HT1080 (cell line): Measurements from ENCODE around the gene CFAP100. TPM values are rescaled to one million over a fixed set of nuclear protein-coding genes. Genes with fewer than 3 reads are reported as not detected.

Source experiments
- DNase-seq: peaks from one replicate; pipeline ENCODE4 v3.0.0-alpha.2; 2015; ENCODE audit warnings: low read depth
- total RNA-seq: library from RNA; depleted of rRNA; stranded (reverse); fragments of >200 nt; shearing (Covaris generic); gene quantifications from 2 replicates; pipeline ENCODE4 v1.2.3, GENCODE V29; 2014

CFAP100 gene
- total RNA-seq, 1 experiment from 2014 or later, result not detected

GRCh38 chr3:126373682-126374601, 20.8 kb upstream of the CFAP100 start:
- no peak for DNase-seq

DNA sequence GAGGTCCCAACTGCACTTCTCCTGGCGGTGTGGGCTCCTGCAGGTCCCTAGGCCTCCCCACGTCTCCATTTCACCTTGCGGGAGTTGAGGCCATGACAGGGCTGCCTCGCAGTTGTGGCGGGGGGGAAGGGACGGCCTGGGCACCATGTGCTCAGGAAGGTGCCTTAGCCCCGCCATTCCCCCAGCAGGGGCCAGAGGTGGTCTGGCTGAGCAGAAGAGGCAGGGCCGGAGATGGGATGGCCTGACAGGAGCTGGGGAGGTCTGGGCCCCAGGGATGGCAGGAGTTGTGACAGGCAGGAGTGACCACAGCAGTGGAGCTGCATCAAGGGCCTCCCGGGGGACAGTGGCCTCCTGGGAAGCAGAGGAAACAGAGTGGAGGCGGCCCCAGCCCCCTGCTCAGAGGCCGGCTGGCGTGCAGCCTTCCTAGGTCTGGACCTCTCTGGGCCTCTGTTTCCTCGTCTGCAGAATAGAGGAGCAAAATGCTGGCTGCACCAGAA, 18.8 kb upstream of the CFAP100 start:
- no peak for DNase-seq

DNA sequence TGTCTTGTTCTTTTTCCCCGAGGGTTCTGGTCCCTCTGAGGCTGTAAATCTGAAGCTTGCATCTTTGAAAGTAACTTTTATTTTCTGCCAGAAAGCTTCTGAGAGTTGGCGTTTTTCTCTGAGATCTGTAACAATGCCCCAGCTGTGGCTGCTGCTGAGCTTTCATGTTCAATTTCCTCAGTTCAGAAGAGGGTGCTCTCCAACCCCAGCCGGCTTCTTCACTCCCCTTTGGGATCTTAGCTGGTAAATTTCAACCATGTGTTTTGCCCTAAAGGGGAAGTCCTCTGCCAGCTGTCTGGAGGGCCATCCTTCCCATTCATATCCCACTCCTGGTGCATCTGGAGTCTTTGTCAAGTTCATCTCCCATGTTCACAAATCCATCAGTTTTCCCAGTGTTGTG, 18.3 kb upstream of the CFAP100 start:
- no peak for DNase-seq

DNA sequence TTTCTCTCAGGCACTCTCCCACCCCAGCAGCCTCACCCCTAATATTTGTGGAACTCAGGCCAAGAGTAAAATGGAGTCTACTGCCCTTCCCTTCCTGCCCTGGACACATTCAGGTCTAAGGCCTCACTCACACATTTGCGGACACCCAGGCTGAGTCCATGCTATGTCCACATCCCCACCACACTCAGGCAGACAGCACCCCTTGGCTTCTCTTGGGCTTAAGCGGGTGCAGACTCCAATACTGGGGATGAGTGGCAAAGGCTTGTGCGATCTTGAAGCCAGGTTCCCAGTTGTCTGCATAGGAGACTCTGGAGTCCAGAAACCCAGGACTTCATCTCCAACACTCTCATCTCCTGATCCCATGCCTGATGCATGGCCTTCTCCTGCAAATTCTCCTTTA, 17.5 kb upstream of the CFAP100 start:
- DNase-seq, result no peak

GRCh38 chr3:126378341-126378751, 16.4 kb upstream of the CFAP100 start:
- DNase-seq, result no peak

GRCh38 chr3:126380011-126380768, 14.5 kb upstream of the CFAP100 start:
- DNase-seq, result no peak

GRCh38 chr3:126381966-126382365, 12.7 kb upstream of the CFAP100 start:
- no peak for DNase-seq

DNA sequence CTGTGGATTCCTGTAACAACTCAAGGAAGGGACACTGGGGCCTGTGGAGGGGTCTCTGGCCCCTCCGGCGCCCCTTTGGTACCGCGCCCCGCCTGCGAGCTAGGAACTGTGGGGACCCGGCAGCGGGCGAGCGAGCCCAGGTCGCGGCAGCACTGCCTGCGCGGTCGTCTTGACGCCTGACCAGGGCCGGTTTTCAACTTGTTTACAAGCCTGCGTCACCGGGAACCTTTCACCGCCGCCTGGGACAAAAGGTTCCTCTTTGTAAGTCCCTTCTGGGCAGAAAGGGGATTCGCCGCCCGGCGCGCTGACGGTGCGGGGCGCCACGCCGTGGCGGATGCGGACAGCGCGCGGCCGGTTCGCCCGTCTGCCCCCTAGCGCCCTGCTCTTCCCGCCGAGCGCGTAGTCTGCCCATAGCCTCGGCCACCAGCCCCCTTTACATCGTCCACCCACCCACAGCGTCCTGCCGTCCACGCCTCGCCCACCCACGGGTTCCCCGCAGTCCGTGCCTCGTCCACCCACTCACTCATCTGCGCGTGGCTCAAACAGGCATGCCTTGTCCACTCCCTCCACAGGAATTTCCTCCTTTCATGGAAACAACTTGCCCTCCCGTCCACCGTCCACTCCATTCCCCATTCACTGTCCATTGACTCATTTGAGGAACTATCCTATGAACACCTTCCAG, 5.5 kb upstream of the CFAP100 start:
- DNase-seq, result no peak

DNA sequence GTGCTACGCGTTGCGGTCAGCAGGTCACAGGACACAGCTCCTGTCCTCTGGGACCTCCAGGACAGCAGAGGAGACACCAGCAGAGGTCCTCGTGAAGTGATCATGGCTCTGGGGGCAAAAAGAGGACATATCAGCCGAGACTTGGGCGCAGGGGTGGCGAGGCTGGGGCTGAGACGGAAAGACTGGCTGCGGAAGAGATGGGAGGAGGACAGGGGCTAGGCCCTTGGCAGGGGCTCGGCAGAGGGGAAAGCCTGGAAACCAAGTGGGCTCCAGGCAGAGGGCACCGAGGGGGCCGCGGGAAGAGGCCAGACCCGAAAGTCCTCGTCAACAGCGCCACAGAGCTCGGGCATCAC, 4.9 kb upstream of the CFAP100 start:
- no peak for DNase-seq

DNA sequence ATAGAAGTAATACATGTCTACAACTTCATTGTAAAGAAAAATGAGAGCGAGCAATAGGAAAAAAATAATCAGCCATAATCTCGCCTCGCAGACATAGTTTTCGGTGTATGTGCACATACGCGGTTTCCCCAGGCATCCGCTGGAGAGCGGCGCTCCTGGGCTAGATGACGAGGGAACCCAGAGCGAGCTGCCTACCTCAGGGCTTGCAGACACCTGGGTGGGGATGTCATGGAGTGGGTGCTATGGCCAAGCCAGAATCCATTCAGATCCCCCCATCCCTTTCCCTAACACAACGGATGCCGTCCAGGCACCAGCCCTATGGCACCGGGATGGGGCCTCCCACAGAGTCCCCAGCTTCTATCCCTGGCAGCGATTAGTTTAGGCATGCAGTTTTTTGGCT, 4.5 kb upstream of the CFAP100 start:
- DNase-seq, result no peak

DNA sequence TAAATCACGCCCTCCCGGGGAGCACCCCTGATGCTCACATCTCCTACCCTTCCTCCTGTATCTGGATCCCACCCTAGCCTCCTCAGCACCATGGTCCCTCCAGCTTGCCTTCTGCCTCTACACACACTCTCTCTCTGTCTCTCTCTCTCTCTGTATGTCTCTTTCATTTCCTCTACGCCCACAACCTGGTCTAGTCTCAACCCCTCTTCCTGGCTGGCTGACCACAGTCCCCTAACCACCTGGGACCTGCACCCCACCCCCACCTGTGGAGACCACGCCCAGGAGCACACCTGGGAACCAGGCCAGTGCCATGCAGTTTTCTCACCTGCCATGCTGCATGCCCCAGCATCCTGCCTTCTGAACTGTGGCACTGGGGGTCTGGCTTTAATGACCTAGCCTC, 4.0 kb upstream of the CFAP100 start:
- no peak for DNase-seq

DNA sequence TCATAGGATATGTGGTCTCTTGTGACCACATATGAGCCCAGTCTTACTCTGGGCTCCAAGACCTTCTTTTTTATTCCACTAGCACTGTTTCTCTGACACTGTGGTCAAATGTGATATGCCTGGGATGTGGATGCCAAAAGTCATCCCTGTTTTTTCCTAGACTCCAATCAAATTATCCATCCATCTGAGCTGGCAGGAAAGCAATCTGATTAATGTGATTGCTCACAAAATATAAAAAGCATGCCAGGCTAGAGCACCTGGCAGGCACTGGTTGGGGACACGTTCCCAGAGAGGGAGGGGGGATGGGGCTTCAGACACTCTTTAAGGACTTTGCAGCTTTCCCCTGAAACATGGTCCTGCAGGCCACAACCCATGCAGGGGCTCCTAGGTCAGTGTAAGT, 3.1 kb upstream of the CFAP100 start:
- no peak for DNase-seq

- DNase-seq, result no peak
Observed at GRCh38 chr3:126392246-126392645, 2.5 kb upstream of the CFAP100 start.

GRCh38 chr3:126393563-126393962, 1.1 kb upstream of the CFAP100 start:
- DNase-seq, result no peak

DNA sequence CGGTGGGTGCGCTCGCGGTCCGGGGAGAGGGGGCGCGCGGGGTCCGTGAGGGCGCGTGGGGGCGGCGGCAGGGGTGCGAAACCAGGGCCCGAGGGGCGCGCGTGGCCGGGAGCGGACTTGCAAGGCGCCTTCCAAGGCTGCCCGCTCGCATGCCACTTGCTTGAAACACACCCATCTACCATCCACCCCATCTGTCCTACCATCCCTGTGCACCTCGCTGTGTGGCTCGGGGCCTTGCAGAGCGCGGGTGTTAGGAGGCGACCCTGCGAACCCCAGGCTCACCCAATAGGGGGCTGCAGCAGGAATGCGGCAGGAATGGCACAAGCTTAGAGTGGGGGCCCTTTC, 240 bp downstream of the CFAP100 start:
- DNase-seq, result no peak

GRCh38 chr3:126395846-126396513, 1.3 kb downstream of the CFAP100 start:
- no peak for DNase-seq

- DNase-seq, result no peak
Observed at GRCh38 chr3:126396536-126396935, 1.8 kb downstream of the CFAP100 start.

GRCh38 chr3:126397610-126398422, 3.1 kb downstream of the CFAP100 start:
- no peak for DNase-seq

GRCh38 chr3:126398423-126399350, 4.0 kb downstream of the CFAP100 start:
- DNase-seq, result no peak
